Measurements from ENCODE around the gene FNDC5.
A peak's percentile ranks its signal among the peaks of the same experiment; 100 is the strongest.

The FNDC5 gene

GRCh38 chr1:32883338-32884031, 12.8 kb upstream of the FNDC5 start:
- DNase-seq, result no peak

GRCh38 chr1:32881871-32882850, 11.4 kb upstream of the FNDC5 start:
- DNase-seq, result no peak

GRCh38 chr1:32881291-32881690, 10.6 kb upstream of the FNDC5 start:
- DNase-seq, result no peak

- DNase-seq, result no peak
These were observed 7.9 kb upstream of the FNDC5 start for GRCh38 chr1:32878637-32879041.

- DNase-seq, result no peak
These were observed 7.5 kb upstream of the FNDC5 start for GRCh38 chr1:32878183-32878582.

- no peak for DNase-seq
These were observed 6.7 kb upstream of the FNDC5 start for GRCh38 chr1:32877211-32878110.

- peak; percentile 38 for DNase-seq
These were observed 5.9 kb upstream of the FNDC5 start for GRCh38 chr1:32876341-32877210.

GRCh38 chr1:32874860-32875752, 4.4 kb upstream of the FNDC5 start:
- DNase-seq, result no peak

- DNase-seq, result no peak
These were observed 2.8 kb upstream of the FNDC5 start for GRCh38 chr1:32873484-32873883.

- no peak for DNase-seq
These were observed 1.4 kb upstream of the FNDC5 start for GRCh38 chr1:32872192-32872460.

GRCh38 chr1:32871364-32872191, 866 bp upstream of the FNDC5 start:
- DNase-seq, result no peak

GRCh38 chr1:32869923-32870614, 643 bp downstream of the FNDC5 start:
- DNase-seq, result no peak

GRCh38 chr1:32868806-32869455, 1.8 kb downstream of the FNDC5 start:
- no peak for DNase-seq

- DNase-seq, result no peak
These were observed 2.6 kb downstream of the FNDC5 start for GRCh38 chr1:32868085-32868484.

- DNase-seq, result no peak
These were observed 3.0 kb downstream of the FNDC5 start for GRCh38 chr1:32867671-32868070.

GRCh38 chr1:32867151-32867550, 3.6 kb downstream of the FNDC5 start:
- DNase-seq, result no peak

GRCh38 chr1:32865639-32866405, 4.9 kb downstream of the FNDC5 start:
- no peak for DNase-seq

GRCh38 chr1:32864375-32865019, 6.2 kb downstream of the FNDC5 start:
- DNase-seq, result no peak

Data from CD4-positive, alpha-beta T cell treated with Interferon gamma for 1 hour (primary cell).